Naive B cell (primary cell): ENCODE results near the gene ARL4D. TPM values are rescaled to one million over a fixed set of nuclear protein-coding genes. Genes with fewer than 3 reads are reported as not detected.

Experiments used
- ATAC-seq, 2 donors: fragments of 150-1000 bp; cut with Tn5 transposase; 2 replicates each; pipeline ENCODE4 v1.10.0; 2021; ENCODE audit warnings: low read depth in 2 of 2, mild to moderate bottlenecking in 2 of 2, moderate library complexity in 2 of 2
- DNase-seq: peaks from one replicate; pipeline ENCODE4 v3.0.0; 2022
- H3K27ac Mint-ChIP-seq, 6 donors: one replicate each; pipeline ENCODE4 v1.8.0; 2020 to 2022; ENCODE audit warnings: mild to moderate bottlenecking in 6 of 6, mixed read lengths in 6 of 6, moderate library complexity in 5 of 6, inconsistent platforms in 2 of 6
- H3K27me3 Mint-ChIP-seq, 3 donors: one replicate each; pipeline ENCODE4 v1.8.0; 2021 to 2022; ENCODE audit warnings: mixed read lengths in 3 of 3, mild to moderate bottlenecking in 1 of 3
- H3K36me3 Mint-ChIP-seq, 2 donors: one replicate each; pipeline ENCODE4 v1.8.0; 2020 to 2022; ENCODE audit warnings: mixed read lengths in 2 of 2, inconsistent platforms in 1 of 2, mild to moderate bottlenecking in 1 of 2
- H3K4me1 Mint-ChIP-seq, 3 donors: one replicate each; pipeline ENCODE4 v1.8.0; 2020 to 2022; ENCODE audit warnings: mixed read lengths in 3 of 3, inconsistent platforms in 1 of 3, mild to moderate bottlenecking in 1 of 3, moderate library complexity in 1 of 3
- H3K4me3 Mint-ChIP-seq, 8 donors: one replicate each; pipeline ENCODE4 v1.8.0; 2020 to 2022; ENCODE audit warnings: mild to moderate bottlenecking in 8 of 8, mixed read lengths in 8 of 8, moderate library complexity in 8 of 8, inconsistent platforms in 2 of 8
- H3K9me3 Mint-ChIP-seq, 7 donors: one replicate each; pipeline ENCODE4 v1.8.0; 2020 to 2022; ENCODE audit warnings: mixed read lengths in 7 of 7, mild to moderate bottlenecking in 5 of 7, inconsistent platforms in 2 of 7, moderate library complexity in 1 of 7
- polyA plus RNA-seq, 6 donors: library from polyadenylated mRNA; unstranded; fragments of 300-500 nt; fragmentation: Illumina TruSeq; gene quantifications; one replicate each; pipeline ENCODE4 v1.2.3, GENCODE V29; 2021; ENCODE audit warnings: low read depth in 6 of 6

The ARL4D gene
- polyA plus RNA-seq, 6 donors from 2014 or later, result 1.4 to 5.7 (median 3.8) TPM

DNA sequence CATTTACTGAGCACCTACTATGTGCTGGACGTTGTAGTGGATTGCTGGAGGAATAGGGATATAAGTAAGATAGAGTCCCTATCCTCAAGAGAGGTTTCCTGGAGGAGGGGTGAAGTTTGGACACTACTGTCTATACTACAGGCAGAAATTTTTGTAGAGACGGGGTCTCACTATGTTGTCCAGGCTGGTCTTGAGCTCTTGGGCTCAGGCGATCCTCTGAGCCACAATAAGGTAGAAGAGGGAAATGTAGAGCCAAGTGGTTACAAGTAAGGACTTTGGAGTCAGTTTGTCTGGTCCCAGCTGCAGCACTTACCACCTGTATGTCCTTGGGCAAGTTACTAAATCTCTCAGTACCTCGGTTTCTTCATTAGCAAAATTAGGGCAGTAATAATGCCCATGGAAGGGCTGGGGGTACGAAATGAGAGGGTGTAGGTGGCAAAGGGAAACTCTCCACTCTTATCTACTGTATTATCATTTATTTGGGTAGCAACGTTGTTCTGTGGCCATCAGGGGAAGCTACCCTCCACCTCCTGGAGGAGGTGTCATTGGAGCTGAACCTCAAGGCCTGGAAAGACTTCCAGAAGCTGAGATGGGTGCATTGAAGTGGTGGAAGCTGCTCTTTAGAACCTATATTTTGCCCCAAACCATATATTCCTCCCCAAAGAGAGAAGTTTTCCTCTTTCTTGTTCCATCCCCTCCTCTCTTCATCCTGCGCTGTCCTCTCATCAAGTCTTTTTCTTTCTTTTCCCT, 50.1 kb downstream of the ARL4D start:
- Mint-ChIP-seq H3K4me3 (no peak overlapping the region), H3K27ac (peak overlapping the region in 1 of 6 donors; percentile 86), H3K27me3 (peaks cover 0 to 36% (median 15%) of the 10 kb centered on the region in 3 donors), H3K36me3 (no peaks in the 10 kb centered on the region), H3K4me1 (no peaks in the 10 kb centered on the region), H3K9me3 (peaks cover 0 to 5% (median 0%) of the 10 kb centered on the region in 7 donors)
- ATAC-seq, result no peak
- DNase-seq, result no peak

DNA sequence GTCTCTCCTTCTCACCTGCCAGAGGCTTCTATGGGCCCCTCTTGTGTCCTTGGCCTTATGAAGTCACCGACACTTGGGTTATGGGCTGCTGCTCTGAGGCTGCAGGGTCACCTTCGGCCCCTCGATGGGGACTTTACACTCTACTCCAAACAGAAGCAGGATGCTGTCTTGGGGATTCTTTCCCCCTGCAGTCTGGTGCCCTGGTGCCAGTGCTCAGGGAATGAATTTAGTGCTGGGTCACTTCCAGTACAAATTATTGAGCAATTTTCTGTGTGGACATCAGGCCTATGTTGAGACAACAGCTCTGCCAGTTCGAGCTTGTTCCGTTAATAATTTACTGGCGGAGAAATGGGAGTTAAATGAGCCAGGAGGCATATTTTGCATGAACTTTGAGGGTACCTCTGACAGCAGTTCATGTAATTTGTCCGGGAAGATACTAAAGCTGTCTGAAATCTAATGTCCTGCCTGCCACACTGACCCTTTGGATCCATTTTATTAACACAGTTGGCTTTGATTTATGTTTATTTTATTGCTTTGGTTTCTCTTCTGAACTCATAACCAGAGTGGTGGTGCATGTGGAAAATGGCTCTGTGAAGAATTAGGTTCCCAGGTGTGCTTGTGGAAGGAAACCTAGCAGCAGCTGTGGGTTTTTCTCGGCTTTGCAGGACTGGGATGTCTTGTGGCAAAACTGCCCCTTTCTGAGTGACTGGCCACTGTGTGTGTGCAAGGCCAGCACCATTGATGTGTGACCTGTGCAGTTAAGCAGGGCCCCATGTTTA, 50.9 kb downstream of the ARL4D start:
- H3K4me1 Mint-ChIP-seq, result no peaks in the 10 kb centered on the region
- ATAC-seq (no peak), DNase-seq (no peak)
- peaks cover 0 to 5% (median 0%) of the 10 kb centered on the region in 7 donors for H3K9me3 Mint-ChIP-seq
- H3K27me3 Mint-ChIP-seq, result peaks cover 0 to 28% (median 12%) of the 10 kb centered on the region in 3 donors
- no peaks in the 10 kb centered on the region for H3K36me3 Mint-ChIP-seq
- no peak overlapping the region for H3K4me3 Mint-ChIP-seq
- H3K27ac Mint-ChIP-seq, result peak overlapping the region in 1 of 6 donors; percentile 86

Other genes with a start within 250 kb of the ARL4D start
- gene NBR1, start 227.8 kb upstream of the ARL4D start, polyA plus RNA-seq, result 10 to 100 TPM; 42.9 to 55.5 (median 49.9) TPM
- 10 to 100 TPM in 4 of 6 donors, 1 to 10 TPM in 2; 9.1 to 18.2 (median 12.0) TPM for gene TMEM106A, start 187.1 kb upstream of the ARL4D start, polyA plus RNA-seq
- 1 to 10 TPM in 2 of 6 donors, under 1 TPM in 2, not detected in 2; 0.45 to 8.1 (median 0.96) TPM for gene CCDC200, start 170.4 kb upstream of the ARL4D start, polyA plus RNA-seq
- gene RNU2-1, start 165.0 kb upstream of the ARL4D start, polyA plus RNA-seq, result not detected
- gene DHX8, start 85.0 kb downstream of the ARL4D start, polyA plus RNA-seq, result 10 to 100 TPM; 20.5 to 40.4 (median 30.8) TPM
- under 1 TPM in 1 of 6 donors, not detected in 5; 0.12 TPM for gene ETV4, start 147.3 kb downstream of the ARL4D start, polyA plus RNA-seq